HG03558 (cell line): ENCODE measurements around the gene DEFB128.
"Not testable (repeated sequence)": the region's sequence is repeated elsewhere in the genome, so short reads cannot be mapped to it uniquely, and the experiment has no call there.

Source experiments
- ATAC-seq: cut with Tn5 transposase; IDR thresholded peaks from one replicate; pipeline ENCODE4 v1.9.1; 2021; ENCODE audit warnings: moderate number of reproducible peaks; ENCODE audit not compliant: unreplicated experiment; ENCODE audit errors: extremely low read depth

Gene DEFB128

GRCh38 chr20:189611-190010, at the start of gene DEFB128:
TSS of gene DEFB128 (minus strand) at chr20:189711. CDS start at chr20:189623, 88 bp downstream.
- no peak for ATAC-seq

GRCh38 chr20:237929-238328, 48.4 kb upstream of the DEFB128 start:
- no peak for ATAC-seq

- ATAC-seq, result no peak
Observed at GRCh38 chr20:237489-237888, 48.0 kb upstream of the DEFB128 start.

- ATAC-seq, result no peak
Observed at GRCh38 chr20:235891-236290, 46.4 kb upstream of the DEFB128 start.

- no peak for ATAC-seq
Observed at GRCh38 chr20:227439-228105, 38.1 kb upstream of the DEFB128 start.

- no peak for ATAC-seq
Observed at GRCh38 chr20:226958-227357, 37.4 kb upstream of the DEFB128 start, which contains the start of gene DEFB129. TSS of gene DEFB129 (plus strand) at chr20:227258. CDS start at chr20:227289, 31 bp downstream.

GRCh38 chr20:225879-226278, 36.4 kb upstream of the DEFB128 start:
- ATAC-seq, result not testable (repeated sequence)

GRCh38 chr20:221258-221830, 31.8 kb upstream of the DEFB128 start:
- ATAC-seq, result no peak

- ATAC-seq, result no peak
Observed at GRCh38 chr20:219290-220115, 30.0 kb upstream of the DEFB128 start.

- ATAC-seq, result no peak
Observed at GRCh38 chr20:217266-217665, 27.8 kb upstream of the DEFB128 start.

- ATAC-seq, result no peak
Observed at GRCh38 chr20:215796-216195, 26.3 kb upstream of the DEFB128 start.

GRCh38 chr20:214383-214782, 24.9 kb upstream of the DEFB128 start:
- ATAC-seq, result no peak

- ATAC-seq, result no peak
Observed at GRCh38 chr20:210809-211502, 21.4 kb upstream of the DEFB128 start.

- no peak for ATAC-seq
Observed at GRCh38 chr20:208942-209566, 19.5 kb upstream of the DEFB128 start.

- not testable (repeated sequence) for ATAC-seq
Observed at GRCh38 chr20:203630-204029, 14.1 kb upstream of the DEFB128 start.

- ATAC-seq, result no peak
Observed at GRCh38 chr20:199996-200395, 10.5 kb upstream of the DEFB128 start.

GRCh38 chr20:198225-198624, 8.7 kb upstream of the DEFB128 start:
- ATAC-seq, result no peak

- no peak for ATAC-seq
Observed at GRCh38 chr20:187733-188132, 1.8 kb downstream of the DEFB128 start.

GRCh38 chr20:184288-184687, 5.2 kb downstream of the DEFB128 start:
- no peak for ATAC-seq

GRCh38 chr20:168876-169275, 20.6 kb downstream of the DEFB128 start:
- no peak for ATAC-seq
